Right lobe of liver (tissue), 6 donors: ENCODE measurements around the gene CDX2. TPM values are rescaled to one million over a fixed set of nuclear protein-coding genes. Genes with fewer than 3 reads are reported as not detected.

Experiments
- ATAC-seq, 4 donors: fragments of 200-7000 bp; cut with Tn5 transposase; one replicate each; pipeline ENCODE4 v1.9.1; 2020; ENCODE audit warnings: mild to moderate bottlenecking in 4 of 4, moderate library complexity in 4 of 4
- DNase-seq, 3 donors: peaks; one replicate each; pipeline ENCODE4 v3.0.0-alpha.2; 2020
- H3K27ac ChIP-seq, 3 donors: fragments of 200-600 bp; one replicate each; pipeline ENCODE4 v1.8.0; 2022
- H3K27me3 ChIP-seq, 2 donors: fragments of 200-600 bp; one replicate each; pipeline ENCODE4 v1.8.0; 2022
- H3K36me3 ChIP-seq, 4 donors: fragments of 200-600 bp; sonication (generic) in 1 of 4; one replicate each; pipeline versions ENCODE4 v1.5.1 to v1.8.0; 2017 to 2022; ENCODE audit warnings: control low read depth in 1 of 4
- H3K4me1 ChIP-seq, 4 donors: fragments of 200-600 bp; sonication (generic) in 1 of 4; one replicate each; pipeline versions ENCODE4 v1.5.1 to v1.8.0; 2017 to 2022; ENCODE audit warnings: control low read depth in 1 of 4
- H3K4me3 ChIP-seq, 3 donors: fragments of 200-600 bp; one replicate each; pipeline ENCODE4 v1.8.0; 2022
- H3K9me3 ChIP-seq, 4 donors: fragments of 200-600 bp; sonication (generic) in 1 of 4; one replicate each; pipeline versions ENCODE4 v1.5.1 to v1.8.0; 2017 to 2022; ENCODE audit warnings: control low read depth in 1 of 4
- POLR2A ChIP-seq: fragments of 450-650 bp; IDR thresholded peaks from one replicate; pipeline ENCODE4 v1.6.1; 2017; ENCODE audit warnings: antibody characterized with exemption, mild to moderate bottlenecking
- WGBS: methylation state at CpG from one replicate; pipeline ENCODE4 v1.1.6; 2018; ENCODE audit warnings: low coverage, low lambda C conversion rate; ENCODE audit not compliant: insufficient coverage; ENCODE audit errors: missing lambda C conversion rate; 5-methylcytosine and 5-hydroxymethylcytosine counted together
- intact Hi-C, 2 donors: fragments of 100-400 bp; cut with DNase I; formaldehyde crosslinking; loops; one replicate each; pipeline versions ENCODE4 v1.11.2 to v1.14.1; 2022
- total RNA-seq, 6 experiments: library from RNA; depleted of rRNA in 2 of 6; stranded (reverse); fragments of >200 nt in 2 of 6; fragmentation: NEBNext Ultra II Directional in 3 of 6; extraction: Animal tissue kit (Norgen Biotek cat#: 25700) in 3 of 6; gene quantifications; one replicate each; pipeline versions ENCODE4 v1.1.0 to v1.2.4, GENCODE V29; 2016 to 2023
- TF ChIP-seq, protein P1 (sequence below), 4 donors: fragments of 200-600 bp in 3 of 4; fragments of 450-650 bp in 1 of 4; IDR thresholded peaks; one replicate each; pipeline versions ENCODE4 v1.5.1 to v1.8.0; 2016 to 2022; ENCODE audit warnings: antibody characterized with exemption in 4 of 4, mild to moderate bottlenecking in 2 of 4
- donor health status: DM: no; HTN: yes; CAD: no.
- donor health status: DM: no; HTN: no; CAD: no.
- donor health status: DM: no; HTN: no; CAD: no.
- donor health status: DM: no; HTN: yes; CAD: no.
- donor health status: DM: no; HTN: yes; CAD: no.

The CDX2 gene
- total RNA-seq, 6 experiments from 2014 or later: not detected

DNA sequence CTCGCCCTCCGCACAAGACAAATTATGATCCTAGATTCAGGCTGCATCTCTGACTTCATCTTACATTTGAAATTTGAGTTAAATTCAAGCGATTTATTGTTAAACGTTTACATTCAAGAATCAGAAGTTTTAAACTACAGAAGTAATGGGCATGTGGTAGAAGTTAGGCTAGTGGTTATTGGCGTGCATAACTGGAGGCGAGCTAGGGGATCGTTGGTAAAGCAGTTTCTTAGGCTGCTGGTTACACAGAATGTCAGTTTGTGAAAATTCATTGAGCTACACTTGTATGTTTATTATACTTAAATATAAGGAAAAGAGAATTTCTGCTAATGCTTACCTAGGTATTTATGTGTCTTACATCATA lies 733 bp upstream of the CDX2 start:
- intact Hi-C loops: loop anchor here in 1 of 2 donors (10.0 kb wide), 2 partner anchors 145 to 605 kb away; no protein-coding TSS in a partner anchor
- ATAC-seq: no peak
- 21% methylated on average over 7 of the region's 7 CpGs for WGBS
- Histone ChIP-seq H3K27ac (no peak overlapping the region), H3K4me3 (no peak overlapping the region), H3K4me1 (peaks cover 0 to 11% (median 0%) of the 10 kb centered on the region in 4 donors), H3K36me3 (no peaks in the 10 kb centered on the region), H3K27me3 (peaks cover 5 to 22% of the 10 kb centered on the region in 2 donors), H3K9me3 (no peaks in the 10 kb centered on the region)
- DNase-seq: no peak
- TF ChIP-seq POLR2A: no peak
- TF ChIP-seq, protein P1, sequence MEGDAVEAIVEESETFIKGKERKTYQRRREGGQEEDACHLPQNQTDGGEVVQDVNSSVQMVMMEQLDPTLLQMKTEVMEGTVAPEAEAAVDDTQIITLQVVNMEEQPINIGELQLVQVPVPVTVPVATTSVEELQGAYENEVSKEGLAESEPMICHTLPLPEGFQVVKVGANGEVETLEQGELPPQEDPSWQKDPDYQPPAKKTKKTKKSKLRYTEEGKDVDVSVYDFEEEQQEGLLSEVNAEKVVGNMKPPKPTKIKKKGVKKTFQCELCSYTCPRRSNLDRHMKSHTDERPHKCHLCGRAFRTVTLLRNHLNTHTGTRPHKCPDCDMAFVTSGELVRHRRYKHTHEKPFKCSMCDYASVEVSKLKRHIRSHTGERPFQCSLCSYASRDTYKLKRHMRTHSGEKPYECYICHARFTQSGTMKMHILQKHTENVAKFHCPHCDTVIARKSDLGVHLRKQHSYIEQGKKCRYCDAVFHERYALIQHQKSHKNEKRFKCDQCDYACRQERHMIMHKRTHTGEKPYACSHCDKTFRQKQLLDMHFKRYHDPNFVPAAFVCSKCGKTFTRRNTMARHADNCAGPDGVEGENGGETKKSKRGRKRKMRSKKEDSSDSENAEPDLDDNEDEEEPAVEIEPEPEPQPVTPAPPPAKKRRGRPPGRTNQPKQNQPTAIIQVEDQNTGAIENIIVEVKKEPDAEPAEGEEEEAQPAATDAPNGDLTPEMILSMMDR (IDR thresholded peaks at IDR 0.05): no peak

DNA sequence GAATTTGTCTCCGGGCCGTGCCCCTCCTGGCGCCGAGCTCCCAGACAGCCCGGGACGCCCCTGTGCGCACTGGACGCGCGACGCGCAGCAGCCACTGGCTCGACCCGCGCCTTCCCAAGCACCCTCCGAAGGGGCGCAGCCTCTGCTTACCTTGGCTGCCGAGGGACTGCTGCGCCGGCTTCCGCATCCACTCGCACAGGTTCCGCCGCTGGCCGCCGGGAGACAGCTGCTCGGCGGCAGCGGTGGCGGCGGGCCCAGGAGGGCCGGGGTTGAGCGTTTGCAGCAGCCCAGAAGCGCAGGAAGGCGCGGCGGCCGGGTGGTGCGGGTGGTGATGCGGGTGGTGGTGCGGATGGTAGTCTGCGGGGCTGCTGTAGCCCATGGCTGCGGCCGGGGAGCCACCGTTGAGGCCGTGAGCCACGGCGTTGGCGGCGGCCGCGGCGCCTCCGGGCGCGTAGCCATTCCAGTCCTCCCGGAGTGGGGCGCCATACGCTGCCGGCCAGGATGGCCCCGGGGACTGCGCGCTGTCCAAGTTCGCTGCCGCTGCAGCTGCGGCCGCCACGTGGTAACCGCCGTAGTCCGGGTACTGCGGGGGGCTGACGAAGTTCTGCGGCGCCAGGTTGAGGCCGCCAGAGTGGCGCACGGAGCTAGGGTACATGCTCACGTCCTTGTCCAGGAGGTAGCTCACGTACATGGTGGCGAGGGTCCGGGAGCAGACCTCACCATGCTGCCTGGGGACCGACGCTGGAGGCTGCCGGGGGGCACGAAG lies 616 bp downstream of the CDX2 start:
- peaks cover 0 to 11% (median 0%) of the 10 kb centered on the region in 4 donors for H3K4me1 ChIP-seq
- no peaks in the 10 kb centered on the region for H3K9me3 ChIP-seq
- H3K27ac ChIP-seq: no peak overlapping the region
- ATAC-seq (peak in 1 of 4 donors; percentile 25), DNase-seq (no peak)
- H3K27me3 ChIP-seq: peaks cover 5 to 22% of the 10 kb centered on the region in 2 donors
- no peaks in the 10 kb centered on the region for H3K36me3 ChIP-seq
- no peak overlapping the region for H3K4me3 ChIP-seq
- 0% methylated on average over 1 of the region's 86 CpGs for WGBS
- TF ChIP-seq, protein P1 (IDR thresholded peaks at IDR 0.05): no peak
- TF ChIP-seq POLR2A: no peak
- intact Hi-C loops: loop anchor here in 1 of 2 donors (10.0 kb wide), 2 partner anchors 144 to 604 kb away; no protein-coding TSS in a partner anchor

DNA sequence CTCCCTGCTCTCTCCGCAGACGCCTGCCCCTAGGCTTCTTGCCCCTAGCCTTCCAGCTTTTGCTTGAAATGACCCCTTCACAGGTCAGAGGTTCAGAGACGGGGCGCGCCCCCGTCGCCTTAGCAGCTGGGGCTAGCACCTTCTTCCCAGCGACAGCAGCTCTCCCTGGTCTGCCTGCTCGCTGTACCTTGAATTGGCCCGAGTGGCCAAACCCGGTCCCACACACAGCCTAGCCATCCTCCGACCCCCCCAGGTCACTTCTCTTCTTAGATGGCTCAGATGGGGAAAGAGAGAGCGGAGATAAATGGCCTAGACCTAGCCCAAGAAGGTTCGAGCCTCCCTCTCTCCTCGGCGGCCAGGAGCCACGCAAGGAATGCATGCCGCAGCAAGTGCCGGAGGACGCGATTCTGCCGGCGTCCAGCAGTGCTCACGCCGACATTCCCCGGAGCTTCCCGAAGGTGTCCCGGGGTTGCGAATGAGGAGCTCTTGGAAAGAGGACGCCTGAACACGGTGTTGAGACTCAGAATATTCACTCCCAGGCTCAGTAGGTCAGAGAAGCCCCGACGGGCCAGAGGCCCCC lies 1.3 kb downstream of the CDX2 start:
- DNase-seq (no peak), ATAC-seq (no peak)
- Histone ChIP-seq H3K9me3 (no peaks in the 10 kb centered on the region), H3K4me1 (peaks cover 0 to 11% (median 0%) of the 10 kb centered on the region in 4 donors), H3K4me3 (no peak overlapping the region), H3K27ac (no peak overlapping the region), H3K36me3 (no peaks in the 10 kb centered on the region), H3K27me3 (peaks cover 5 to 22% of the 10 kb centered on the region in 2 donors)
- intact Hi-C loops: loop anchor here in 1 of 2 donors (10.0 kb wide), 2 partner anchors 143 to 603 kb away; no protein-coding TSS in a partner anchor
- TF ChIP-seq, protein P1 (IDR thresholded peaks at IDR 0.05): no peak
- TF ChIP-seq POLR2A: no peak
- WGBS: 5% methylated on average over 16 of the region's 33 CpGs

DNA sequence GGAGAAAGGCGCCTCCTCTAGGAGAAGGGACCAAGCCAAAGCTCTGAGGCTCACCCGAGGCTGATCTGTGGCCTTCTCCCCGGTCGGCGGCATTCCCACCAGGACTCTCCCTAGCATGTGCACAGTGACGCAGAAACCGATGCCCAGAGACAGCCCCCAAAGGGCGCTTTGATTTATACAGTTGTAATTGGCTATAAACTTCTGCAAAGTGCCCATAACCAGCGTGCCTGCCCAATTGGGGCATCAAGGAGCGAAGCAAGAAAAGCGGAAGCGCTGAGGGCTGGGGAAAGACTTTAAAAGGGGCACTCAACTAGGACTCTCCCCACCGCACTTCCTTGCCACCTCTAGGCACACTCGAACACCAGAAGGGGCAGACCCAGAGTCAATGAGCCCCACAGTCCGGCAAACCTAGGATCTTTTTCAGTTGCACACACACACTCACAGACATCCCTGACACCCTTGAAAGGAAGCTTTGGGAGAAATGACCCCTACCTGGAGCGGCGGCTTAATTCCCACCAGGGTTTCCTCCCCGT lies 1.8 kb downstream of the CDX2 start:
- no peak for ATAC-seq
- Histone ChIP-seq H3K4me3 (no peak overlapping the region), H3K36me3 (no peaks in the 10 kb centered on the region)

More for the DNA sequence above, 1.8 kb downstream of the CDX2 start:
- intact Hi-C loops: loop anchor here in 1 of 2 donors (10.0 kb wide), 2 partner anchors 142 to 602 kb away; no protein-coding TSS in a partner anchor
- no peak for DNase-seq
- Histone ChIP-seq H3K27me3 (peaks cover 5 to 22% of the 10 kb centered on the region in 2 donors), H3K27ac (no peak overlapping the region), H3K4me1 (peaks cover 0 to 11% (median 0%) of the 10 kb centered on the region in 4 donors), H3K9me3 (no peaks in the 10 kb centered on the region)
- 23% methylated on average over 11 of the region's 18 CpGs for WGBS
- TF ChIP-seq, protein P1 (IDR thresholded peaks at IDR 0.05): no peak
- TF ChIP-seq POLR2A: no peak
